GM18867 (cell line): ENCODE results near the gene MICAL1.

Source experiments
- ATAC-seq: cut with Tn5 transposase; IDR thresholded peaks from one replicate; pipeline ENCODE4 v1.9.1; 2021; ENCODE audit warnings: mild to moderate bottlenecking, moderate library complexity; ENCODE audit not compliant: unreplicated experiment

The MICAL1 gene

GRCh38 chr6:109455437-109456110 is at the start of gene MICAL1:
MICAL1 (minus strand) TSS chr6:109455772; CDS start chr6:109454196, 1,576 bp downstream.
- ATAC-seq: peak; percentile 68

DNA sequence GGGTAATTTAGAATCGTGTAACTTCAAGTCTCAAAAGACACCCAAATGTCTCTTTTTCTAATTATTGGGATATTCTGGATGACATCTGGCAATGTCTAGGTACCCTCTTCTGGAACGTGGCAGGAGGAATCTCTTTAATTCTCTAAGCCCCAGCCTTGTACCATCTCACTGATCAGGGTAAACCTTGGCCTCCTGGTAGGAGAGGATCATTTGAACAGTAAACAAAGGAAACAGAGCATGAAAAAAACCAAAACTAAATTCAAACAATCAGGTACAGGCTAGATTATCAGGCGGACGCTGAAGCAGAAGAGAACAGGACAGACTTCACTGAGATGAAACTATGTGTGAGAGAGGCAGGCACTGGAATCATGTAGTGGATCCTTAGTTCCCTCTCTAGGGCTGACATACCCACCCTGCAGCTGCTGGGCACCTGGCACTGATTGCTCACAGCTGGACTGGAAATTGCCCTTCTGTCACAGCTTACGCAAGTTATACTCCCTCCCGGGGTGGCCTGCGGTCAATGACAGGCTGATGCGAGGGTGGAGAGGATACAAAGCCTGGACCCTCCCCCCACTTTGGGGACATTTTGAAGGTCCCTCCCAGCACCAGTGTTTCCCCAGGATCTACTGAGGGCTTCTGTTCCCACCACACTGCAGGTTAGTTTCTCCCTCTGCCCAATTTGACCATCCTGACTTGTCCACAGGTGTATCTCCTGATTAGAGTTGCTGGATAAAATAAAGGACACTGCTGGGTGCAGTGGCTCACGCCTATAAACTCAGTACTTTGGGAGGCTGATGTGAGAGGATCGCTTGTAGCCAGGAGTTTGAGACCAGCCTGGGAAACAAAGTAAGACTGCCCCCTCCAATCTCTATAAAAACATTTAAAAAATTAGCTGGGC is 48.0 kb upstream of the MICAL1 start:
- no peak for ATAC-seq

DNA sequence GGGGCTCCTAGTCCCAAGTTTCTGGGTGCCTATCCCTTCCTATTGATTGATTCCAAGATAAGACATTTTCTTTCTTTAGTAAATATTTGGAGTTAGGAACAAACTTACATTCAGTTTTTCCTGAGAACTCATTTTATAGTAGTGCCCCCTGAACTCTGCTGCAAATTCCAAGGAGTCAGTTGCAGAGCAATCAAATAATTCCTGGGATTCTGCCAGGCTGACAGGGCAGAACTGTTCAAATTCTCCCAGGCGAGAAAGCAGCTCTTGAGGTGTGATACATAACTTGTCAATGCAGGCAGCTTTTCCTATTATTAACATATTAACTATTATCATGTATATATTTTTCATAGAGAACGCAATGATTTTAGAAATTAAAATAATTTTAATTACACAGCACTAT is 43.4 kb upstream of the MICAL1 start:
- ATAC-seq: no peak

DNA sequence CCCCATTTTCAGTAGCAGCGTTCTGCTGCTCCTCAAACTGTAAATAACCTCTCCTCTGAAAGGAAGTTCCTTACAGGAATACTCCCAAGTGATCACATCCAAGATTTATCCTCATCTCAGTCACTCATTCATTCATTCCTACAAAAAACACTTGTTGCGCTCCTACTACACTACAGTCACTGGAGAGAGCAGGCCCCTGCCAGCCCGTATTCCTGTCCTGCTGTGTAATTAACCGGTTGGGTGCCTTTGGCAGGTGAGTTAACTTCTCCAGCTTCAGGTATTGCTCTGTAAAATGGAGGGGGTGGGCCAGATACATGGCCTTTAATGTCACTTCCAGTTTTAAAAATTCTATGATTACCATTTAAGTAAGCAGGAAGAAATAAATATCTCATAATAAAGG is 42.5 kb upstream of the MICAL1 start:
- ATAC-seq: no peak

- no peak for ATAC-seq
Observed at GRCh38 chr6:109496036-109496772, 40.6 kb upstream of the MICAL1 start.

DNA sequence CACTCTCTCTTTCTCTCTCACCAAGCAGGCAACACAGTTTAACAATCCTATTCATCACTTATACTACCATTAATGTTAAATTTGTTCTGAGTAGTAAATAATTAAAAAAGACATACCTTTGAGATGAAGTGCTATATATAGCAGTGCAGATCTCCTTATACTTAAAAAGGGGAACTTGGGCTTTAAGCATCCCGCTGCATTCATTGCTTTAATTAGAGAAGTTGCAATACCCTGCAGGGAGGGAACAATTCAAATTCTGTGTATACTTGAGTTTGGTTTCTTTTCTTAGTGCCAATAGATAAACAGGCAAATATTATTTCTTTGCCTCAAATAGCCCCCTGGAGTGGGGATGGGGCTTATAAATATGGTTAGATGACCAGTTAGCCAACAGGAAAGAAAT is 38.3 kb upstream of the MICAL1 start:
- no peak for ATAC-seq

DNA sequence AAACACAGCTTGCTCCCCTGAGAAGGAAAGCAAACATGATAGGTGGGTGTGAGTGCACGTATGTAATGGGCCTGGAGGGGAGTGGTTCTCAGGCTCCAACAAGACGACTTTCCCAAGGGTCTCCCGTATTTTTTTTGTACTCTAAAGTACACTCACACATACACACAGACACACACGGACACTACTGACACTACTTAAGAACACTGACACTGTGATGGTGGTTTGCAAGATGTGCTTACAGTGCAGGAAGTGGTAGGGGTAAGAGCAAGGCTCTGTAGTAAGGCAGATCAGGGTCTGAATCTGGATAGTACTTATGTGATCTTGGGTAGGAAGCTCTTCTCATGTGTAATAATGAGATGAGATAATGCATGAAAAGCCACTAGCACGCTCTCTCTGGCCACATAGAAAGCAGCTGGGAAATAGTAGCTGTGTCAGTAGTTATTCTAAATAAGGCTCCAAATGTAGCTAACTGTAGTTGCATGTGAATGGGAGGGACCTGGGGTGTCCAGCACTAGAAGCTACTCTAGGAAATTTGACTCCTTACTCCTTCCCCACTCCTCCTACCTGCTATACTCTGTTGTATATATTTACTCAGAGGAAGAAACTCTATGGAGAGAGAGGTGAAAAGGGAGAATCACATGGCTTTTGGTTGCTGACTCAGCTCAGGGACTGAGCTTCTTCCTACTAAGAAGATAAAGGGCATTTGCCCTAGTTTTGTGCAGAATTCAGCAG is 35.8 kb upstream of the MICAL1 start:
- no peak for ATAC-seq

- ATAC-seq: no peak
Observed at GRCh38 chr6:109490713-109491112, 35.1 kb upstream of the MICAL1 start.

GRCh38 chr6:109488001-109488400 is 32.4 kb upstream of the MICAL1 start:
- no peak for ATAC-seq

- no peak for ATAC-seq
Observed at GRCh38 chr6:109486068-109486467, 30.5 kb upstream of the MICAL1 start.

DNA sequence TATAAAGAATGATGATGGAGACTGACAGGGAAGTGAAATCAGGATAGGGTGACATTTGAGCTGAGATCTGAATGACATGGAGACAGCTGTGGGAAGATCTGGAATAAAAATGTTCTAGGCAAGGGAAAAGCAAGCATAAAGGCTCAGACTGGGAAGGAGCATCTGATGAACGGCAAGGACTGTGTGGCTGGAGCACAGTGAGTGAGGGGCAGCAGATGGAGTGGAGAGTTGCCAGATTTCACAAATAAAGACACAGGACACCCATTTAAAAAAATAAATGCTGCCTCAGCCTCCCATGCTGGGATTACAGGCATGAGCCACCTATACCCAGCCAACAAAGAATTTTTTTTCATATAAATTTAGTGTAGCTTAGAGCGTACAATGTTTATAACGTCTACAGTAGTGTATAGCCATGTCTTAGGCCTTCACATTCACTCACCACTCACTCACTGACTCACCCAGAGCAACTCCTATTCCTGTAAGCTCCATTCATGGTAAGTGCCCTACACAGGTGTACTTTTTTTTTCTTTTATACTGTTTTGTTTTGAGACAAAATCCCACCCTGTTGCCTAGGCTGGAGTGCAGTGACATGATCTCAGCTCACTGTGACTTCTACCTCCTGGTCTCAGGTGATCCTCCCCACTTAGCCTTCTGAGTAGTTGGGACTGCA is 29.8 kb upstream of the MICAL1 start:
- ATAC-seq: no peak

DNA sequence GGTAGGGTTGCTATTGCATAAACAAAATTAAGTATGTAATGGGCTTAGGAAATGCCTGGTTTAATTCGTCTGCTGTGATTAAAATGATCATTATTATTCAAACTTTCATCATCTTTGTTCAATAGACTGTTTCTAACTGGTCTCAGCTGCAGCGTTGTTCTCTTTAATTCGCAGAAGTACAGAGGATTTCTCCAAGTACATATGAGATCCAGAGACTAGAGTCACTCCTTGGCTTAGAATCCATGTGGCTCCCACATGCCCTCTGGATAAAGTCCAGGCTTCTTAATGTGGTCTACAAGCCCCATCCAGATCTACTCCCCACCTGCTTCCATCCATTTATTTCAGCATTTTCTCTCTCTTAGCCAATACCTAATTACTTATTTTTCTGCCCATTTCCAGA is 28.6 kb upstream of the MICAL1 start:
- ATAC-seq: no peak

- no peak for ATAC-seq
Observed at GRCh38 chr6:109483735-109484057, 28.1 kb upstream of the MICAL1 start.

GRCh38 chr6:109482905-109483734 is 27.5 kb upstream of the MICAL1 start, which contains the start of gene ZBTB24:
ZBTB24 (minus strand) TSS chr6:109483219; CDS start chr6:109482026, 1,193 bp downstream.
- ATAC-seq: peak; percentile 87

DNA sequence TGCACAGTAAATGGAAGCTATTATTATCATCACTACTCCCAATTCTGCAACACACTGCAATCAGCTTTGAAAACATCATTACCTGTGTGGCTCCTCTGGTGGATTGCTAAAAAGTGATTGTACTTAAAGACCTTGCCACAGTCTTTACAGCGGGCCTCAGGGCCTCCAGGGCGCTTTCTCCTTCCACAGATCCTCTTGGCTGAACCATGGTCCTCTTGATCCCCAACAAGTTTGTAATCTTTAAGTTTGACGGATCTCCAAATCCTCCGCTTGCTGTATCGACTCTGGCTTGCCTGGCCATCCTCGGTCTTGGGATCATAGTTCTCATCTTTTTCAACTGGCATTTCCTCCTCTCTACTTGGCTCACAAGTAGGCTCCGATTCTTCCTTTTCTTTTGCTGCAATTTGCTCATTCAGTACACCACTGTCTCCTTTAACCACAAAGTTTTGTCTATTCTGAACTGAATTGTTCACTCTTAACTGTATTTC is 25.5 kb upstream of the MICAL1 start:
- no peak for ATAC-seq

- ATAC-seq: no peak
Observed at GRCh38 chr6:109478841-109479624, 23.5 kb upstream of the MICAL1 start.

DNA sequence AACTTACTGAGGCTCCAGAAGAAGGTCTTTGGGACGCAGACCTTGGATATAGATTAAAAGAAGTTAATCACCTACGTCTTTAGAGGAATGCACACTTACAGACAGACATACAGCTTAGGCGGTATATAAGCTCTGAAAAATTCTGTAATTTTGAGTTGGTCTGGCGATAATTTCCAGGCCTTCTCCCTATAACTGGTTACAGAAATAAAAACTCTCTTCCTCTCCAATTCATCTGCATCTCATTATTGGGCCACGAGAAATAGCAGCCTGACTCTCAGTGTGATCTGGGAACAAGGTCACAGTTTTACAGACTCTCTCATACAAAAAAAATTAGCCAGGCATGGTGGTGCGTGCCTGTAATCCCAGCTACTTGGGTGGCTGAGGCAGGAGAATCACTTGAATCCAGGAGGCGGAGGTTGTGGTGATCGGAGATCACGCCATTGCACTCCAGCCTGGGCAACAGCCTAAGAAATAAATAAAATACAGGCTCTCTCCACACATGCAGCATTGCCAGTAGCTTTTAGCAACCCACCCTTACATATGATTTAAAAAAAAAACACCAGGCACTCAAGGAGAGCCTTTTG is 22.7 kb upstream of the MICAL1 start:
- ATAC-seq: no peak

DNA sequence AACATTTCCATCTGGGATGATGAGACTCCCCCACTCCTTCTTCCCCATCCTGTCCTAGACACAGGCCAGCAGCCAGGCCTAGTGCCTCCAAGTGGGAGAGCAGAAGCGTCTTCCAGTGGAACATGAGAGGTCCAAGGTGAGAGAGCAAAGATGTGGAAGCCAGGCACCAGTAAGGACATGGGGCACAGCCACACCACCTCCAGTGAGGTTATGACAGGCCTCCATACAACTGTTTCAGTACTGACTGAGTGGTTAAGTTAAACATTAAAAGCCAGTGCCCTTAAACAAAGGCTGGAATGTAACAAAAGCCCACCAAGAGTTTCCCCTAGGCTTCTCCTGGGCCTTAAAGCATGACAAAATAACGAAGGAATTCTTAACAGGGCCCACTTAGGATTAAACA is 22.2 kb upstream of the MICAL1 start:
- ATAC-seq: peak; percentile 45
